Panc1 (cell line): ENCODE results near the gene PARM1.

Source experiments
- POLR2AphosphoS5 ChIP-seq: IDR thresholded peaks from 2 replicates; pipeline ENCODE4 v1.6.1; 2012; ENCODE audit warnings: mild to moderate bottlenecking, low read depth, low read length, moderate library complexity
- REST ChIP-seq, 2 experiments: IDR thresholded peaks; 2 replicates each; pipeline ENCODE4 v1.6.1; 2011 to 2012; ENCODE audit warnings: low read depth in 2 of 2, control low read depth in 1 of 2, low read length in 1 of 2, mild to moderate bottlenecking in 1 of 2, moderate library complexity in 1 of 2; ENCODE audit not compliant: insufficient read depth in 1 of 2
- SIN3A ChIP-seq: IDR thresholded peaks from 2 replicates; pipeline ENCODE4 v1.6.1; 2012; ENCODE audit warnings: low read depth, mild to moderate bottlenecking, low read length, moderate library complexity, borderline replicate concordance; ENCODE audit not compliant: insufficient read depth
- TF ChIP-seq, protein P1 (sequence below): fragments of 450-650 bp; IDR thresholded peaks from 2 replicates; pipeline ENCODE4 v1.5.1; 2017; ENCODE audit warnings: mild to moderate bottlenecking

- TF ChIP-seq, protein P1, sequence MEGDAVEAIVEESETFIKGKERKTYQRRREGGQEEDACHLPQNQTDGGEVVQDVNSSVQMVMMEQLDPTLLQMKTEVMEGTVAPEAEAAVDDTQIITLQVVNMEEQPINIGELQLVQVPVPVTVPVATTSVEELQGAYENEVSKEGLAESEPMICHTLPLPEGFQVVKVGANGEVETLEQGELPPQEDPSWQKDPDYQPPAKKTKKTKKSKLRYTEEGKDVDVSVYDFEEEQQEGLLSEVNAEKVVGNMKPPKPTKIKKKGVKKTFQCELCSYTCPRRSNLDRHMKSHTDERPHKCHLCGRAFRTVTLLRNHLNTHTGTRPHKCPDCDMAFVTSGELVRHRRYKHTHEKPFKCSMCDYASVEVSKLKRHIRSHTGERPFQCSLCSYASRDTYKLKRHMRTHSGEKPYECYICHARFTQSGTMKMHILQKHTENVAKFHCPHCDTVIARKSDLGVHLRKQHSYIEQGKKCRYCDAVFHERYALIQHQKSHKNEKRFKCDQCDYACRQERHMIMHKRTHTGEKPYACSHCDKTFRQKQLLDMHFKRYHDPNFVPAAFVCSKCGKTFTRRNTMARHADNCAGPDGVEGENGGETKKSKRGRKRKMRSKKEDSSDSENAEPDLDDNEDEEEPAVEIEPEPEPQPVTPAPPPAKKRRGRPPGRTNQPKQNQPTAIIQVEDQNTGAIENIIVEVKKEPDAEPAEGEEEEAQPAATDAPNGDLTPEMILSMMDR: no peak
- TF ChIP-seq POLR2AphosphoS5 (no peak), SIN3A (no peak), REST (IDR thresholded peaks at IDR 0.05; ENCODE audit: insufficient read depth in 1 of 2, low read depth in 2 of 2, low read length in 1 of 2) (no peak)
These were observed 17.3 kb downstream of the PARM1 start for GRCh38 chr4:74950200-74950599.
